PC-9 (cell line): ENCODE measurements around the gene CNBD2.

Source experiments
- CTCF ChIP-seq: fragments of 200-600 bp; sonication (generic); conservative IDR thresholded peaks from 2 replicates; pipeline ENCODE4 v1.6.1; 2017; ENCODE audit warnings: mixed run types, antibody characterized with exemption, mild to moderate bottlenecking, moderate library complexity
- EZH2 ChIP-seq: fragments of 200-600 bp; sonication (generic); IDR thresholded peaks from 2 replicates; pipeline ENCODE4 v1.8.0; 2017; ENCODE audit warnings: antibody characterized with exemption, low read depth

GRCh38 chr20:35939264-35939663 is 29.1 kb upstream of the CNBD2 start:
- TF ChIP-seq CTCF (no peak), EZH2 (no peak)
